NCI-H2171 (cell line): ENCODE data around the gene SPACA1.
"Not testable (repeated sequence)": the region's sequence is repeated elsewhere in the genome, so short reads cannot be mapped to it uniquely, and the experiment has no call there.

Experiments
- DNase-seq: peaks from one replicate; lab custom pipeline; 2025; lab: John Stamatoyannopoulos, UW

SPACA1 gene

GRCh38 chr6:88047510-88048150 is at the start of gene SPACA1:
TSS of gene SPACA1 (plus strand) at chr6:88047841. CDS start at chr6:88047906, 65 bp downstream.
- no peak for DNase-seq

GRCh38 chr6:88000713-88001112 is 46.9 kb upstream of the SPACA1 start:
- no peak for DNase-seq

DNA sequence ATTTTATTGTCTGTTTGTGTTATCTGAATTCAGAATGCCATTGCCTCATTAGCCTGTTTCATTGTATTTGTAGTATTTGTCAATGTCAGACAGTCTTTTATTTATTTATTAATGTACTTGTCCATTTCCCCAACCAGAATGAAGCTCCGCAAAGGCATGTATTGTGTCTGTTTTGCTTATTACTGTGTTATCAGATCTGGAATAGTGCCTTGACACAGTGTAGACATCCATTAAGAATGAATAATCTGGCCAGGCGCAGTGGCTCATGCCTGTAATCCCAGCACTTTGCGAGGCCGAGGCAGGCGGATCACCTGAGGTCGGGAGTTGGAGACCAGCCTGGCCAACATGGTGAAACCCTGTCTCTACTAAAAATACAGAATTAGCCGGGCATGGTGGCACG is 46.4 kb upstream of the SPACA1 start:
- DNase-seq, result not testable (repeated sequence)

- DNase-seq, result no peak
These were observed 42.9 kb upstream of the SPACA1 start for GRCh38 chr6:88004707-88005106.

GRCh38 chr6:88006557-88006956 is 41.1 kb upstream of the SPACA1 start:
- no peak for DNase-seq

- DNase-seq, result no peak
These were observed 39.2 kb upstream of the SPACA1 start for GRCh38 chr6:88008411-88008810.

GRCh38 chr6:88008831-88009231 is 38.8 kb upstream of the SPACA1 start:
- no peak for DNase-seq

DNA sequence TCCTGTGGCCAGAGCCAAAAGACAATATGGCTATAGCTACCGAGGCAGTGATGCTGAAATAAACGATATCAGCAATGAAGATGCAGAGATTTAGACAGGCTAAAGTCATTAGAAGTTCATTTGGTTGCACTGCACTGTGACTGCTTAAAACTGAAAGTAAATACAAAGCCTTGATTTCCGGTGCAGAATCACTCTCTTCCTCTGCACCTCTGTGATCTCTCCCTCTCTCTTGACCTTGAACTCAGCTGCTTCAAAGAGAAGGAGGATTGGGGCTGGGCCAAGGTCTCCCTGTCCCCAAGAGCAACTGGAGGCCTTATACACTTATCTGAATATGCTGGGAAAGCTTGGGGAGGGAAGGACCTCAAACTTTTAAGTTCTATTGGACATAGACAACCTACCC is 34.6 kb upstream of the SPACA1 start:
- DNase-seq, result no peak

GRCh38 chr6:88013554-88013953 is 34.1 kb upstream of the SPACA1 start:
- DNase-seq, result no peak

GRCh38 chr6:88020439-88020838 is 27.2 kb upstream of the SPACA1 start:
- DNase-seq, result no peak

DNA sequence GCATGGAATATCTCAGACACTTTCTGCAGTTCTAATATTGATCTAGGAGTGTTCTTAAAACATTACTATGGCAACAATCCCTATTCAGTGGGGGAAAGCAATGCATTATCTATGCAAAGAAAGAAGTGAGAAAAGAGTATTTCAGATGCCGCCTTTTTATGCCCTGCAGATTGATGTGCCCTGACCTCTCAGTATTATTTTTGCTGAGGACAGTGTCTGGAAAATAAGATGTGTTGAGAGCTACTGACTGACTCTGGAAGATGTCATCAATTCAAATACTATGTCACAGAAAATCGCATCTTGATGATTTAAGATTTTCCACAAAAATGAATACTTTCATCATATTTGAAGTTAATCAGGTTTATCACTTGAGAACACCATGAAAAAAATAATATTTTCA is 22.9 kb upstream of the SPACA1 start:
- DNase-seq, result no peak

DNA sequence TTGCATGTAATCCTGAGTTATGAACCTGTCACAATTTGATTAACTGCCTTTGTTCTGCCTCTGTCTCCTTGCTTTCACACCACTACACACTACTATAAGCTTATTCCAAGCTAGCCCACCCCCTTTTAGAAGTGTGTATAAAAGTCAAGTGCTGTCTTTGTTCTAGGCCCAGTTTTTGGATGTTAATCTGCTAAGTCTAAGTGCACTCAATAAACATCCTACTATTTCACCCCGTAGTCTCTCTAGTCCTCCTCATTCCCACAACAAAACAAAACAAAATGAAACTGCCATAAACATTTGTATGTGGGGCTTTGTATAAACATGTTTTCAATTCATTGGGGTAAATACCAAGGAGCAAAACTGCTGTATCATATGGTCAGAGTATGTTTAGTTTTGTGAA is 16.1 kb upstream of the SPACA1 start:
- no peak for DNase-seq

GRCh38 chr6:88044530-88044929 is 3.1 kb upstream of the SPACA1 start:
- DNase-seq, result no peak

- DNase-seq, result no peak
These were observed 2.0 kb upstream of the SPACA1 start for GRCh38 chr6:88045521-88046136.

GRCh38 chr6:88048578-88048977 is 937 bp downstream of the SPACA1 start:
- DNase-seq, result no peak

GRCh38 chr6:88050140-88050818 is 2.6 kb downstream of the SPACA1 start:
- DNase-seq, result no peak

DNA sequence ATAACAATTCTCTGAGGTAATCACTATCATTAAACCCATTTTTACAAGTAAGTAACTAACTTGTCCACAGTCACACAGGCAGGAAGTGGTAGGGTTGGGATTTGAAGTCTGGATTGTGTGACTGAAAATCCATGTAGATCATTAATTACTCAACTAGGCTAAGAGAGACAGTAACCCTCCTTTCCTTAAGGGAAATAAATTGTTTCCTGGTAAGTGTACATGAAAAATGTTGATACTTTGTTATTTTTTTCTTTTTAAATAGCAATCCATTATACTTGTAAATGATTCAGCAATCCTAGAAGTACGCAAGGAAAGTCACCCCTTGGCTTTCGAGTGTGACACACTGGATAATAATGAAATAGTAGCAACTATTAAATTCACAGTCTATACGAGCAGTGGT is 11.6 kb downstream of the SPACA1 start:
- DNase-seq, result no peak

GRCh38 chr6:88062376-88062775 is 14.7 kb downstream of the SPACA1 start:
- DNase-seq, result no peak

DNA sequence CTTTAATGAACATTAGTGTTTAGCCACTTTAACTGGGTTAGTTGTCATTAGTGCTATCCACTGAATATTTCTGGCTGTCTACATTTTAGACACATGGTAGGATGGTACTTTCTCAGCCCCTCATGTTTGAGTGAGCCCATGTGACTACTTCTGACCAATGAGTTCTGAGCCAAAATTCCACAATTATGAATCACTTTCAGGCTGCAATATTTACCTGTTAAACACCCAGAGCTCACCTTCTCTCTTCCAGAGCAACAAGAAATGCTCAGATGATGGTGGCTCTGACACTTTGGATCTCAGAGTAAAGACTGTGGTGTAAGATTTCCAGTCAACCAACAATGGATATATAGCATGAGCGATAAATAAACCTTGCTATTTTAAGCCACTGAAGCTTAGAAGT is 24.8 kb downstream of the SPACA1 start:
- DNase-seq, result no peak

DNA sequence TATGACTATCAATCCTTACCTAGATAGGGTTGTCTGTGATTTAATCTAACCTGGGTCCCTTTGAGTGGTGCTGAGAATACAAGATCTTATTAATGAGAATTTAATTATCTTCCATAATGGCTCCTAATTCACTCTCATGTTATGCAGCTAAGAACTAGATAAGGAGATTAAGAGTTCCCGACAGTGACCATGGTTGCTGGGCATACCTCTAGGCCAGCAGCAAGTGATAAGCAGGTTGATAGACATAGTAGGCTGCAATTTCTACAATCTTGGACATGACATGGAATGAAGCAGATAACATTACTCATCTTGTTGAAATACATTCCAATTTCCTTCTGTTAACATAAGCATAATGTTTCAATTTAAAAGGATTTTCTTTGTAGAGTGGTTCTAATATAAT is 27.1 kb downstream of the SPACA1 start:
- DNase-seq, result no peak

- no peak for DNase-seq
These were observed 29.7 kb downstream of the SPACA1 start for GRCh38 chr6:88077305-88077704.

GRCh38 chr6:88086792-88087191 is 39.2 kb downstream of the SPACA1 start:
- no peak for DNase-seq

- DNase-seq, result no peak
These were observed 42.1 kb downstream of the SPACA1 start for GRCh38 chr6:88089708-88090107.
